HG02852 (cell line): ENCODE results near the gene NDUFS6.

ENCODE experiments used
- ATAC-seq: cut with Tn5 transposase; IDR thresholded peaks from one replicate; pipeline ENCODE4 v1.9.1; 2021; ENCODE audit warnings: mild to moderate bottlenecking, moderate library complexity; ENCODE audit not compliant: unreplicated experiment

NDUFS6 gene

DNA sequence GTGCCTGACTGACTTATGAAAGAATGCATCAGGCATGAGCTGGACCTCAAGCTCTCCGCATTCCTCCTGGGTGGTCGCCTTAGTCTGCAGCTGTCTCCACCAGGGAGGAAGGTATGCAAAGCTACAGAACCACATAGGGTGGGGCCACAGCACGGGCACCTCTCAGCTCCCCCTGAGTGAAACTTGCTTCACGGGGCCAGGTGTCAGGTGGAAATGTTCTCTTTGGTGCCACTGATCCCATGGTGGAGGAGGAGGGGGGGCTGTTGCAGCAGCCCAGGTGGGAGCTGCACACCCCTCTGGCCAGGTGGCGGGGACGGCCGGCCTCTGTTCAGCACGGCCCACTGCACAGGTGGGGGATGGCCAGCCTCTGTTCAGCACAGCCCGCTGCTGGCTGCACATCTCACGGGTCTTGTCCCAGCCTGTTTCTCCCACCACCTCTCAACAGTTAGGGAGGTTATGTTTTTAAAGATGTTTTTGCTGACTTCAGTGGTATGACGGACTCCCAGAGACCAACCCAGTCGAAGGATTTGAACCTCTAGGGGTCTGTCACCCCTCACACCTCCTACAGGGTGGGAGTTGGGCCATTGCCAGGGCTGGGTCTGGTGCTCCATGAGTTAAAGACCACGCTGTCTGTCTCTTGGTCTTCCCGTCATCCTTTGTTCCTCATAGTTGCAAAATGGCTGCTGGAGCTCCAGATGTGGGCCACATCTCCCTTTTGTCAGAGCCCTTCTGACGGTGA, 35.9 kb upstream of the NDUFS6 start:
- peak; percentile 71 for ATAC-seq

DNA sequence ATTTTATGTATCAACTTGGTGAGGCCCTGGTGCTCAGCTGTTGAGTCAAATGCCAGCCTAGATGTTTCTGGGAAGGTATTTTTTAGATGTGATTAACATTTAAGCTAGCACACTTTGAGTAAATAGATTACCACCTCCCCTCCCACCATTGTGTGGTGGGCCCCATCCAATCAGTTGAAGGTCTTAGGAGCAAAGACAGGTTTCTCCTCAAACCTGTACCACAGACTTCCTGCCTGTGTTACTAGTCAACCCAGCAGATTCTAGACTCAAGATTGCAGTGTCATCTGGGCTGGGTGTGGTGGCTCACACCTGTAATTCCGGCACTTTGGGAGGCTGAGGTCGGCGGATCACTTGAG, 35.3 kb upstream of the NDUFS6 start:
- no peak for ATAC-seq

DNA sequence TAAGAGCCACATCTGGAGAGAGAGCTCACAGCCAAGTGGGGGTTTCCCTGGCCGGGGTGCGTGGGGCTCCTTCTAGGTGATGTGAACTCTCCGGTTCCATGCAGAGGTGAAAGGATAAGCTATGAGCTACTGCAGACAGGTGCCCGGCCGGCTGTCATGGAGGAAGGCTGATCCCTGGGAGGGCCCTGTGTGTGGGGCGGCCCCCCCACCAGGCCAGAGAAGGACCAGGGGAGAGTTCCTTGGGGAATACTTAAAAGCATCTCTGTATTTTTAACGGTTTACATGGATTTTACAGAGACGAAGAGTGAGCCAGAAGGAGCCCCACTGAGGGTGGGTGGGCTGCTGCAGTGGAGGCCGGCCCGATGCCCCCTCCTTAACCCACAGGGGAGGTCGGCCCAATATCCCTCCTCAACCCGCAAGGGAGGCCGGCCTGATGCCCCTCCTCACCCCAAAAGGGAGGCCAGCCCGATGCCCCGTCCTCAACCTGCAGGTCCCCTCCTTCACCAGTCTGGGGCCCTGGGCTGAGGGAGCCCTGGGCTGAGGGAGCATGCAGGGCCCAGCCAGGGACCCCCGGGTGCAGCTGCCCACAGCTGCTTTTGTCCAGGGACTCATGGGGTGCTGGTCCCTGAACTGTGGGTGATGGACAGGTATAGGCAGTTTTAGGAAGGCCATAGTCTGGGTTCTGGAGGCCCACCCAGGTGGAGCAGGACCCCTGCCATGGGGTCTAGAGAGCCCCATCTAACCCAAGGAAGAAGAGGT, 33.5 kb upstream of the NDUFS6 start:
- no peak for ATAC-seq

DNA sequence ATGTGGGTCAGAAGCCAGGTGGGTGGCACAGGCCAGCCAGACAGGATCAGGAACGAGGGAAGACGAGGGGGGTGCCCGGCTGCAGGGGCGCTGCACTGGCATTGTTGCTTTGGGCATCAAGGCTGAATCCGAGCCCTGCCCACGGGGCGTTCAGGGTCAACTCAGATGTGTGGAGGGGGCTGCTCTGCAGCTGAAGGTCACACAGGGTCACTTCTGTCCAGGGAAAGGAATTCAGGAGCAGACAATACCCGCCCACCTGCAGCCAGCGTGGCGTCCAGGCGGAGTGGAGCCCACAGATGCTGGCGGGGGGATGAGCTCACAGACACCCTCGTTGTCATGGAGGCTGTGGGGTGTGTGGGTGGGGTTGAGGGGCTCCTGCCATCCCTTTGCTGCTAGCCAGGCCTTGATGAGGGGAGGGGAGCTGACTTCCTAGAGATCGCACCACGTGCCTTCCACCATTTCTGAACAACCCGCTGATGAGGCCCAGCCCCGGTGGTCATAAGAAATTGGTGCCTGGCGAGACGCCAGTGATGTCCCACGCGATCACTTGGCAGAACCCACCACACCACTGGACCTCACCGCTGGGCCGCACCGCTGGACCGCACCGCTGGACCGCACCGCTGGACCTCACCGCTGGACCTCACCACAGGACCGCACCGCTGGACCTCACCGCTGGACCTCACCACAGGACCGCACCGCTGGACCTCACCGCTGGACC, 32.8 kb upstream of the NDUFS6 start:
- ATAC-seq: no peak

DNA sequence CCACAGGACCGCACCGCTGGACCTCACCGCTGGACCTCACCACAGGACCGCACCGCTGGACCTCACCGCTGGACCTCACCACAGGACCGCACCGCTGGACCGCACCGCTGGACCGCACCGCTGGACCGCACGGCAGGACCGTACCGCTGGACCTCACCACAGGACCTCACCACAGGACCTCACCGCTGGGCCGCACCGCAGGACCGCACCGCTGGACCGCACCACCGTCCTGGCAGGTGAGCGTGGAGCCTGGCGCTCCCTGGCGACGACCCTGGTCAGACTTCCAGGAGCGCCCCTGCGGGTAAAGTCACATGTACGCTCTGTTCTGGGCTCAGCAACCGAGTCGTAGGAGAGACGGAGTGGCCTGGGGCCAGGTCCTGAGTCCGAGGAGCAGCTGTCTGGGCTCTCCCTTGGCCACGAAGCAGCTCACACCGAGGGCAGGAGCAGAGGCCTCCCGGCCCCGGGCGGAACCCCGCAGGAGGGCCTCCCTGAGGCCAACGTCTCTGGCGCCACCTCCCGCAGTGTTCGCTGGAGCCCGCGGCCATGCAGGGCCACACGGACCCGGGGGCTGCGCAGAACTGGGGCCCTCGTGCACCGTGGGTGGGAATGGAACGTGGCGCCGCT, 32.1 kb upstream of the NDUFS6 start:
- no peak for ATAC-seq

DNA sequence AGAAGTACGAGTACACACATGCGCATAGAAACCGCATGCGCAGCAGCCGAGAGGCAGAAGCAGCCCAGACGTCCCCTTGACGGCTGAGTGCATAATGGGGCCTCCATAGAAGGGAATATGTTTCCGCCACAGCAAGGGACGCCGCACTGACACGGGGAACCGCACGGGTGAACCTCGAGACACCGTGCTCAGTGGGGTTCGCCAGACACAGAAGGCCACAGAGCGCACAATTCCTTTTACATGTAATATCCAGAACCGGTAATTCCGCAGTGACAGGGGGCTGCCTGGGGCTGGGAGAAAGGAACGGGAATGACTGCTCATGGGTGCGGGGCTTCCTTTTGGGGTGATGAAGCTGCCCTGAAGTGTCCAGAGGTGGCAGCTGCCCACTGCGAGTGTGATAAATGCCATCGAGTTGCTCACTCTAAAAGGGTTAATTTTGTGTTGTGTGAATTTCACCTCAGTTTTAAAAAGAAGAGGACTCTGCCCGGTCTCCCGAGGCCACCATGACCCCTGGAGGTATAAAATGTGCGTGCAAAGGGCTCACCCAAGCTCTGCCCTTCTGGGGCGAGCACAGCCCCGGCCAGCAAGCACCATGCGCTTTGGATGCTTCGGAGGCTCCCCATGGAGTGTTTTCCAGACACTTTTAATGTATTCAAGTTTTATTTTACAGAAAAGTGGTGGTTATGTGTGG, 31.3 kb upstream of the NDUFS6 start:
- ATAC-seq: no peak

DNA sequence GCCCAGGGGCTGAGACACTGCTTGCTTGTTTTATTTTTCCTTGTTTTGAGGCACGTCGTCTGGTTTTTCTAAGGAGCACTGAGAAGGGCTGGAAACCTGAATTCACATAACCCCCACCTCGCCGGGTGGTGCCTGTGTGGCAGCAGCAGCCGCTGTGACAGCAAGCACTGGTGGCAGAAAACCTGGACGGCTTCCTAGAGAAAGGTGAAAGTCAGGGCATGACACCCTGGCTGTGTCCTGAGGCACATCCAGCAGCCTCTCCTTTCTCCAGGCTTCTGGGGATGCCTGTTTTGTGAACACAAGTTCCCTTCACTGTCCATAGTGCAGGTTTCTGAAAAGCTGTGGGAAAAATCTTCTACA, 30.8 kb upstream of the NDUFS6 start:
- no peak for ATAC-seq

DNA sequence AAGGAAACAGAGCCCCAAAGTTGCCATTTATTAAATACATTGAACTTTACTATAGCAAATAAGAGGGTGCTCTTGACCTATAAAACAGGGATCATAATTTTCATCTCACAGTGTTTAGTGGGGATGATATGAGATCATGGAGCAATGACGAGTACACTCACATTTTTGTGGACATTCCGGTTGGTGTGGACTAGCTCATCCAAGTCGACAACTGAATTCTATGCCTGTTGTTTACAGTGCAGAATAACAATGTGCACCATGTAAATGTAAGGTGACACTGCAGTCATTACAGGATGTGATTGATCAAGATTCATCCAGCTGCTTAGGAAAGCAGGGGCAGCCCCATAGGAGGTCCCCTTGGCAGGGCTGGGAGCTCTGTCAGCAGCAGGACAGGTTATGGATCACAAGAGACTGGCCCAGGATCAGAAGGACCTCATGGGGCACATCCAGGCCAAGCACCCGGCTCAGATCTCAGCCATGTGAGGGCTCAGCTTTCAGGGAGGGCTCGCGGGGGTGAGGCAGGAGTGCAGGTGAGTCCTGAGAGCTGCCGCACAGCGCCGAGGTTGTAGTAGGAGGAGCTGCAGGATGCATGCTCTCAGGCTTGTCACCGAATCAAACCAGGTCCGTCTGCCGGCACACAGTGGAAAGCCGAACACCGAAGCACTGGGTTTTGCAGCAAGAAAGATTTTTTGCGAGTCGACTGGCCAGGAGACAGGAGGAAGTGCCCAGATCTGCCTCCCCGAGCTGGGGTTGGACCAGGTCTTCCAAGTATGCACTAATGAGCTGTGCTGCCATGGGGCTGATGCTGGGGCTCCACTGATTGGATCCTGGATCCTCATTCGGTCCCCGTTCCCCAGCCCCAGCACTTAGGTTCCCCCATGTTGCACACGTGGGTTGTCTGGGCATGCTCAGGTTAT, 29.8 kb upstream of the NDUFS6 start:
- no peak for ATAC-seq

DNA sequence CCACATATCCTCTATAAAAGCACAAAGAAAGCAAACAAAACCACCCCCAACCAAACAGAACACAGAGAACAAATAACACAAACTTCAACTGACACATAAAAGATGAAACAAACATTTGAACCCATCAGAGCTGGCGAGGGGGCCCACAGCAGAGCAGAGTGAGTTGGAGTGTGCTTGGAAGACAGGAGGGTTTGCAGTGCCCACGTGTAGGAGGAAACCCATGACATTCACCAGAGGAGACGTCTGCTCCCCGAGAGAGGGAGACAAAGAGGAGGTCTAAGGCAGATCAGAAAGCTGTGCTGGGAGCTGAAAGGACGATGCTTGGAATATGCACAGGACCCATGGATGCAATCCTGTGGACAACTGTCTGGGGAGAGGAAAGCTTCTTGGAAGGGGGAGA, 28.6 kb upstream of the NDUFS6 start:
- peak; percentile 61 for ATAC-seq

DNA sequence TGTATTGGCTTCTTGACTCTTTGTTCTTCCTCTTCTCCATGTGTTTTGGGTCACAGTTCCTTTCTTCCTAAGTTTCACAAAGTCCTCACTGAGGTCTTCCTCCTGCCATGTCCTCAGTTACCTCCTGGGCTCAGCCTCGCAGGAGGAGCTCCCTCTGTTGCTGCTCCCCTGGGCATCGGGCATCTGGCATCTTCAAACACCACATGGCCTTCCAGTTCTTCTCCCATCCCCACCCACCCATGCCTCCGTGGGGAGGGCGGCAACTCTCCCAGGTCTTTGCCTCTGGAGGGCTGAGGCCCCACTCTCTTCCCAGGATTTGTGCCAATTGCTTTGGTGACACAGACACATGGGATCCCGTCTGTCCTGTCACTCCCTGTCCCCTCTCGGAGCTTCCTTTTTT, 24.4 kb upstream of the NDUFS6 start:
- ATAC-seq: no peak

DNA sequence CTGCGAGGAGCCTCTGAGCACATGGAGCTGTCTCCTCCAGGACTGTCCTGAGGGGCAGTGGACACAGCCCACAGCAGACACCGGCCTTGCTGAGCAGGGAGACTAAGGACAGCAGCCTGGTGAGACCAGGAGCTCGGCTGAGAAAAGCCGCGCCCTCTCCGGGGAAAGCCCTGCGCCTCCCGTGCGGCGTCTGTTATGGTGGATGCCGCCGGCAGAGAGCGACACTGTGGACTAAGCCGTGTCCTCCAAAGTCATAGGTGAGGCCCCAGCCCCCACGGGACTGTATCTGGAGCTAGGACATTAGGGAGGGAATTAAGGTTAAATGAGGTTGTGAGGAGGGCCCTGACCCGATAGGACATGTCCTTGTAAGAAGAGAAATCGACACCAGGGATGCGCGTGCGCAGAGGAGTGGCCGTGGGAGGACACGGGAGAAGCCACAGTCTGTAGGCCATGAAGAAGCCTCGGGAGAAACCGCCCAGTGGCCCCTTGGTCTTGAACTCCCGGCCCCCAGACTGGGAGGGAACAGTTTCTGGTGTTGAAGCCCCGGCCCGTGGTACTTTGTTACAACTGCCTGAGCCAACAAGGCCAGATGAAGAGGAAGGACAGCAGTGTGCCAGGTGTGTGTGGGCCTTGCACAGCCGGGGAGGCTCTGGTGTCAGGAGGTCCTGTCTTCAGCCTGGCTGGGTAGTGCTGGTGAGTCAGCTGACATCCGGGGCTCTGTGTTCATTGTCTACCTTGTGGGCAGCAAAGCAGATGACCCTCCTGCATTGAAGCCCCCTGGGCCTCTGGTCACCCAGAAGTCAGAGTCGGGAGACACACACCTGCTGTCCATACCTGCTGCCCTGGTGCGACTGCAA, 23.7 kb upstream of the NDUFS6 start:
- ATAC-seq: no peak

DNA sequence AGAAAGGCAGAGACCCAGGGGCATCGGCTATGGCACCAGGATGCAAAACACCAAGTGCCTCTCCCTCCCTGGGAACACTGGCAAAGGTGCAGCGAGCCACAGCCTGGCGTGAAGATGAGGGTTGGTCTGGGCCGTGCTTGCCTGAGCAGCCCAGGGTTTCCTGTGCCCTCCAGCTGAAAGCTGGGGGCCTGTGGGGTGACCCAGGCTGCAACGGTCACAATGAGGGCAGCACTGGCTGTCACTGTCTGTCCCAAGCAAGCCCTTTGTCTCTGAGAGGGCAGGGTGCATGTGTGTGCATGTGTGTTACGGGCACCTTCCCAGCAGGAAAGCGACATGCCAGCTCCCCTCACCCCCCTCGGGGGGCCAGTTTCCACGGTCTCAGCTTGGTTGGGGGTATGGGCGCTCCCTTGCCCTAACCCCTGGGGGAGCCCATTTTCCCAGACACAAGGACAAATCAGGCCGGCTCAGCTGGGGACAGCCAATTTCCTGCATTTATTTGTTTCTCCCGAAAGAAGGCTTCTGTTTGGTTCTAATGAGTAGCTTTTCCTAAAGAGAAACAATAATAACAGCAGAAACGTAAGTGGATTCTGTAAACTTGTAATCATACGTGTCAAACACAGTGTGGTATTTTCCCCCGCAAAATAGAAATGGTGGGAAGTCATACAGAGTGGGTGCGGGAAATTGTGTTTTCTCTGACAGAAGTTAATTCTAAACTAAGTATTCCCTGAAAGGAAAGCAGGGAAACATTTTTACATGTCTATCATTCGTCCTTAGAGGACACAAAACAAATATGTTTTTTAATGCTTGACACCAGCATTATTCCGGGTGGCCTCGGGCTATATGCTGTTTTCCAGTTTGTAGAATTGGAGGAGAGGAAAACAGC, 22.8 kb upstream of the NDUFS6 start:
- ATAC-seq: no peak

DNA sequence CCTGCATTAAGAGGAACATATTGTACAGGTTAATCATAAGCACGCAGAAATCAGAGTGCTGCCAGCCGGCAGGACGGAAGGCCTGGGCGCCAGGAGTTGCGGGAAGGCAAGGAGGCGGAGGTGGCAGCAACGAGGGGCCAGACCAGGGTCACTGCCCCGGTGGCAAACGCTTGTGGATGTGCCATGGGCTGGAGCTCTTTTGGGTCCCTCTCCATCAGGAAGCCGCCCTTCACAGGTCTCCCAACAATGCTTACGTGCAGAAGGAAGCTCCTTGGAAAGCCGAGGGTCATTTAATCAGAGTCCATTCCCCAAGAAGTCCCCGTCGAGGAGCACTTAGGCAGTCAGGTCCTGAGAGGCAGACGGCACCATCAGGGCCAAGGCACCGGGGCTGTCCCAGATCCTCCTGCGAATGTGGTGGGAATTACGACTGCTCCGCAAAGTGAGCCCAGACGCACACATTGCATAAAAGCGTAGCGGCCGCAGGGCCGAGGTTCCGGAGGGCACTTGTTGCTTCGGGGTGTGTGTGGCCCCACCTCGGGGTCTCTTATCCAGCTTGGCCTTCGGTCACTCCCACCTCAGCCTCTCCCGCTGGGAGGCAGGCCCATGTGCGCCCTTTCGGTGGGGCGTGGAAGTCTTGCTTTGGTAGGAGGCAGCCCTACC, 22.1 kb upstream of the NDUFS6 start:
- no peak for ATAC-seq

DNA sequence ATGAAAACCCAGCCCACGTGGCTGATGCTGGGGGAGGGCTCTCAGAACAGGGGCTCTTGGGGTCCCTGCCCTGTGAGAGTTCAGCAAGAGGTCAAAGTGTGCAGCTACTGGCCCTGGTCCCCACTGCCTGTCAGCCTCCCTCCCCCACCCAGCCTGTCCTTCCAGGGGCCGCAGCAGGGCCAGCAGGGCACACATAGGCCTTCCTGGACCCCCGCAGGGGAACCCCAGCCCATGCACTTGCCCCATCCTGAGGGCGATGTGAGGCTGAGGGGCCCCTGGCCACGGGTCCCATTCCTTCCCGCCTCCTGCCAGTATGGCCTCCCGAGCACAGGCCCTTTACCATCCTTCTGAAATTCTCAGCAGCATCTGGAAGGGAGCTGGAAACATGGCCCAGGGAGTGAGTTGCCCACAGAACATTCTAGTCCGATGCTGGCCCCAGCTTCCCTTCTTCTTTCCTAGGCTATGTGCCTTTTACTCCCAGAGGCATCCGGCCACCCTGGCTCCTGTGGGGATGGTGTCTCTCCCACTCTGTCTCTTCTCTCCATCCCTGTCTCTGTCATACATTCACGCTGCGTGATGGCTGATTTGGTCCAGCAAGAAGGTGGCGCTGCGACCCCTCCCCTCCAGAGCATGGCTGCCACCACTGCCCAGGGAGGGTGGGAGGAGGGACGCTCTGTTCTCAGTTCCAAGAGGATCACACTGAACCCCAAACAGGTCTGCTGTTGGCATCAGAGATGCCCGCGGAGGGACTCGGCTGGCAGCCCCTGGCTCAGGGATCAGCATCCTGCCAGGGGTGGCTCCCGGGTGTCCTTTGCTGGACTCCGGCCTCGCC, 21.2 kb upstream of the NDUFS6 start:
- ATAC-seq: no peak

DNA sequence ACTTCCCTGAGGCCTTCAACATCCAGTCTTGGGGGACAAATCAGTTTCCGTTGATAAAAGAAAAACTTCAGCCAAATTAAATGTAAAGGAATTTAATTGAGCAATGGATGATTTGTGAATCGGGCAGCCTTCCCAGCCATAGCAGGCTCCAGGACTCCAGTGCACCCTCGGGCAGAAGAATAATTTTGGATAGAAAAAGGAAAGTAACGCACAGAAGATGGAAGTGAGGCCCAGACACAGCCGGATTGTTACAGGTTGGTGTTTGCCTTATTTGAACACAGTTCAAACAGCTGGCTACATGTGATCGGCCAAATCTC, 20.6 kb upstream of the NDUFS6 start:
- ATAC-seq: no peak

DNA sequence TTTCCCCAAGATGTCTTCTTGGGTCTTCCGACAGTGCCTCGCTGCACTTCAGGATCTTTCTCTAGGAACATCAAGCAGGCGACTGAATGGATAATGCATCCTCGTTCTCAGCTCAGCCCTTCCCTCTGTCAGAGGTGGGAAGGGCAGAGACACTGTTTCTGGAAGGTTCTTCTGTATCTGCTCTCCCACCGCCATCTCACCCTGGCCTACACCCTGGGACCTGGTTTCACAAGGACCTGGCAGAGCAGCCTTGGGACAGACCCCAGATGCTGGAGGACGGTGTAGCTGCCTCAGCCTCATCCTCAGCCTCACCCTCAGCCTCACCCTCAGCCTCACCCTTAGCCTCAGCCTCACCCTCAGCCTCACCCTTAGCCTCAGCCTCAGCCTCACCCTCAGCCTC, 20.1 kb upstream of the NDUFS6 start:
- ATAC-seq: no peak
